HepG2 (cell line): Measurements from ENCODE around the gene STUB1. TPM values are rescaled to one million over a fixed set of nuclear protein-coding genes. Genes with fewer than 3 reads are reported as not detected.

ENCODE experiments used
- AFF4 ChIP-seq: sonication (generic); formaldehyde crosslinking; IDR thresholded peaks from 2 replicates; pipeline ENCODE4 v1.4.0; 2020; ENCODE audit warnings: missing genetic modification reagents
- CREB1 ChIP-seq, 2 experiments: fragments of 450-650 bp in 1 of 2; IDR thresholded peaks; 2 replicates each; pipeline ENCODE4 v1.6.1; 2016 to 2017; ENCODE audit warnings: control low read depth in 1 of 2, mild to moderate bottlenecking in 1 of 2, missing compliant biosample characterization in 1 of 2, missing genetic modification characterization in 1 of 2
- CREB3 ChIP-seq: sonication (generic); formaldehyde crosslinking; IDR thresholded peaks from 2 replicates; pipeline ENCODE4 v1.5.0; 2020; ENCODE audit warnings: missing genetic modification reagents
- HNRNPL ChIP-seq: fragments of 200-400 bp; formaldehyde crosslinking; IDR thresholded peaks from 2 replicates; pipeline ENCODE4 v1.6.1; 2017; ENCODE audit warnings: mild to moderate bottlenecking, low read depth, low read length
- HNRNPUL1 ChIP-seq: fragments of 200-400 bp; formaldehyde crosslinking; IDR thresholded peaks from 2 replicates; pipeline ENCODE4 v1.6.1; 2017; ENCODE audit warnings: low read depth, mild to moderate bottlenecking, low read length, moderate library complexity
- HOXD1 ChIP-seq: sonication (generic); formaldehyde crosslinking; IDR thresholded peaks from 2 replicates; pipeline ENCODE4 v1.5.0; 2020; ENCODE audit warnings: missing genetic modification reagents
- KLF9 ChIP-seq: IDR thresholded peaks from 2 replicates; pipeline ENCODE4 v1.6.1; 2016; ENCODE audit warnings: low read depth
- RFXANK ChIP-seq: IDR thresholded peaks from 2 replicates; pipeline ENCODE4 v1.6.1; 2016
- SATB2 ChIP-seq: sonication (generic); formaldehyde crosslinking; IDR thresholded peaks from 2 replicates; pipeline ENCODE4 v1.5.0; 2020; ENCODE audit warnings: missing genetic modification reagents
- SKI ChIP-seq: fragments of 450-650 bp; IDR thresholded peaks from one replicate; pipeline ENCODE4 v1.6.1; 2018; ENCODE audit warnings: mild to moderate bottlenecking; ENCODE audit not compliant: partially characterized antibody
- THAP9 ChIP-seq: sonication (generic); formaldehyde crosslinking; IDR thresholded peaks from 2 replicates; pipeline ENCODE4; 2020; ENCODE audit warnings: missing genetic modification reagents, mild to moderate bottlenecking, borderline replicate concordance
- ZBTB44 ChIP-seq: sonication (generic); formaldehyde crosslinking; IDR thresholded peaks from 2 replicates; pipeline ENCODE4 v1.4.0; 2020; ENCODE audit warnings: missing genetic modification reagents
- ZNF446 ChIP-seq: sonication (generic); formaldehyde crosslinking; IDR thresholded peaks from 2 replicates; pipeline ENCODE4 v1.5.0; 2020; ENCODE audit warnings: mild to moderate bottlenecking, missing genetic modification reagents
- ZNF530 ChIP-seq: sonication (generic); formaldehyde crosslinking; IDR thresholded peaks from 2 replicates; pipeline ENCODE4 v1.5.0; 2020; ENCODE audit warnings: low read depth, mild to moderate bottlenecking, missing genetic modification reagents
- ZNF567 ChIP-seq: sonication (generic); formaldehyde crosslinking; IDR thresholded peaks from 2 replicates; pipeline ENCODE4 v1.8.1; 2023; ENCODE audit warnings: mild to moderate bottlenecking, missing genetic modification reagents, borderline replicate concordance
- ZNF770 ChIP-seq: sonication (generic); formaldehyde crosslinking; IDR thresholded peaks from 2 replicates; pipeline ENCODE4 v1.5.0; 2020; ENCODE audit warnings: mild to moderate bottlenecking, missing genetic modification reagents
- ZSCAN21 ChIP-seq: sonication (generic); formaldehyde crosslinking; IDR thresholded peaks from 2 replicates; pipeline ENCODE4 v1.8.0; 2022; ENCODE audit warnings: mild to moderate bottlenecking, missing genetic modification reagents, moderate library complexity, borderline replicate concordance
- polyA plus RNA-seq, 8 experiments: library from polyadenylated mRNA; depleted of rRNA in 3 of 8; stranded (reverse) in 7 of 8; unstranded in 1 of 8; fragments of >200 nt; fragmentation: Illumina TruSeq in 4 of 8; extraction: Trizol in 4 of 8; gene quantifications; 2 replicates each; pipeline versions ENCODE4 v1.2.1 to v1.2.3, GENCODE V29; 2011 to 2016; ENCODE audit warnings: low read depth in 4 of 8, missing spikeins in 1 of 8, mixed read lengths in 1 of 8; ENCODE audit not compliant: insufficient read depth in 1 of 8
- total RNA-seq, 5 experiments: library from RNA; depleted of rRNA; stranded (reverse); fragments of >200 nt; fragmentation: Illumina TruSeq; extraction: Trizol; gene quantifications; 2 replicates each; pipeline ENCODE4 v1.2.3, GENCODE V29; 2016; ENCODE audit warnings: low read depth in 1 of 5

STUB1 gene
- total and polyA plus RNA-seq, 2 of the 13 experiments (the other 11 are each of a cell fraction or from before 2014, with no cell fraction given), result 52.9 to 78.2 TPM

- no peak for TF ChIP-seq AFF4 (CRISPR knock-in tag)
- TF ChIP-seq HNRNPUL1, result no peak
- TF ChIP-seq CREB3 (CRISPR knock-in tag), result peak; percentile 94
- TF ChIP-seq ZNF446 (CRISPR knock-in tag), result peak; percentile 97; the same call in 1 of the 2 replicates
- TF ChIP-seq HNRNPL, result no peak
- TF ChIP-seq ZSCAN21, result peak; percentile 80
- peak; percentile 80; the same call in 1 of the 2 replicates for TF ChIP-seq SATB2
- peak; percentile 84 for TF ChIP-seq ZBTB44
- no peak for TF ChIP-seq ZNF530
- no peak for TF ChIP-seq ZNF770 (CRISPR knock-in tag)
- TF ChIP-seq HOXD1 (CRISPR knock-in tag), result 0 out of 2 replicates have a peak, but pooled peaks have one; percentile 66
- no peak for TF ChIP-seq KLF9 (CRISPR knock-in tag)
- TF ChIP-seq RFXANK (CRISPR knock-in tag), result no peak
- TF ChIP-seq THAP9 (CRISPR knock-in tag), result no peak
- TF ChIP-seq SKI, result no peak
- no peak for TF ChIP-seq ZNF567 (CRISPR knock-in tag)
- TF ChIP-seq CREB1 (IDR thresholded peaks at IDR 0.05), result no peak
- TF ChIP-seq CREB1 (CRISPR knock-in tag; IDR thresholded peaks at IDR 0.05), result no peak
These were observed 20.7 kb downstream of the STUB1 start (continued) for GRCh38 chr16:700684-701584.
